Smooth muscle cell (in vitro differentiated cells): ENCODE results near the gene GALNT10. TPM values are rescaled to one million over a fixed set of nuclear protein-coding genes. Genes with fewer than 3 reads are reported as not detected.

Experiments used
- DNase-seq: peaks from one replicate; lab custom pipeline; 2025; ENCODE audit not compliant: unreplicated experiment; lab: John Stamatoyannopoulos, UW
- H2AFZ ChIP-seq: fragments of 200-600 bp; sonication (generic); 2 replicates; pipeline ENCODE4 v1.6.0; 2016; ENCODE audit warnings: antibody characterized with exemption, low read depth, mild to moderate bottlenecking
- H3F3A ChIP-seq: fragments of 200-600 bp; sonication (generic); 2 replicates; pipeline ENCODE4 v1.6.0; 2017; ENCODE audit warnings: antibody characterized with exemption, low read depth
- H3K27ac ChIP-seq: fragments of 200-600 bp; sonication (generic); 2 replicates; pipeline ENCODE4 v1.5.1; 2016; ENCODE audit warnings: low read depth, mild to moderate bottlenecking
- H3K27me3 ChIP-seq: fragments of 200-600 bp; sonication (generic); 2 replicates; pipeline ENCODE4 v1.6.1; 2016; ENCODE audit warnings: low read depth, mild to moderate bottlenecking
- H3K36me3 ChIP-seq: fragments of 200-600 bp; sonication (generic); 2 replicates; pipeline ENCODE4 v1.5.1; 2016; ENCODE audit warnings: low read depth
- H3K4me1 ChIP-seq: fragments of 200-600 bp; sonication (generic); 2 replicates; pipeline ENCODE4 v1.5.1; 2016; ENCODE audit warnings: low read depth
- H3K4me2 ChIP-seq: fragments of 200-600 bp; sonication (generic); 2 replicates; pipeline ENCODE4 v1.6.0; 2016; ENCODE audit warnings: mild to moderate bottlenecking
- H3K4me3 ChIP-seq: fragments of 200-600 bp; sonication (generic); 2 replicates; pipeline ENCODE4 v1.5.1; 2016; ENCODE audit warnings: mild to moderate bottlenecking
- H3K79me2 ChIP-seq: fragments of 200-600 bp; sonication (generic); 2 replicates; pipeline ENCODE4 v1.6.0; 2016; ENCODE audit warnings: low read depth, mild to moderate bottlenecking
- H3K9ac ChIP-seq: fragments of 200-600 bp; sonication (generic); 2 replicates; pipeline ENCODE4 v1.6.0; 2016; ENCODE audit warnings: low read depth
- H3K9me3 ChIP-seq: fragments of 200-600 bp; sonication (generic); replicated peaks from 2 replicates; pipeline ENCODE4 v1.5.1; 2016; ENCODE audit warnings: low read depth
- H4K20me1 ChIP-seq: fragments of 200-600 bp; sonication (generic); 2 replicates; pipeline ENCODE4 v1.6.0; 2016; ENCODE audit warnings: low read depth
- CTCF ChIP-seq: fragments of 200-600 bp; sonication (generic); IDR thresholded peaks from 2 replicates; pipeline ENCODE4 v1.5.1; 2017; ENCODE audit warnings: borderline replicate concordance, mild to moderate bottlenecking, antibody characterized with exemption; ENCODE audit not compliant: insufficient read depth, poor library complexity, severe bottlenecking
- WGBS: methylation state at CpG from one replicate; pipeline ENCODE4 v1.1.7; 2016; ENCODE audit warnings: low lambda C conversion rate; 5-methylcytosine and 5-hydroxymethylcytosine counted together
- polyA plus RNA-seq: library from polyadenylated mRNA; unstranded; fragments of >200 nt; fragmentation: Nextera tagmentation; extraction: Ambion mirVana; gene quantifications from 2 replicates; pipeline ENCODE4 v1.2.1, GENCODE V29; 2016
- total RNA-seq: library from RNA; depleted of rRNA; stranded (reverse); fragments of >200 nt; gene quantifications from 2 replicates; pipeline ENCODE4 v1.2.3, GENCODE V29; 2014

The GALNT10 gene
- total and polyA plus RNA-seq, 2 experiments from 2014 or later, result 23.6 to 24.6 TPM

GRCh38 chr5:154406826-154407225 is 216.3 kb downstream of the GALNT10 start:
- 68% methylated on average over 4 of the region's 4 CpGs for WGBS
- Histone ChIP-seq H3K9me3 (no peaks in the 10 kb centered on the region), H3F3A (no peaks in the 10 kb centered on the region), H3K27me3 (no peaks in the 10 kb centered on the region), H3K4me3 (no peak overlapping the region), H3K4me1 (peaks cover 10% of the 10 kb centered on the region), H2AFZ (no peak overlapping the region), H3K27ac (no peak overlapping the region), H3K36me3 (no peaks in the 10 kb centered on the region), H4K20me1 (no peaks in the 10 kb centered on the region), H3K79me2 (no peaks in the 10 kb centered on the region), H3K9ac (no peak overlapping the region), H3K4me2 (no peak overlapping the region)
- no peak for TF ChIP-seq CTCF
- no peak for DNase-seq

- H3K4me1 ChIP-seq, result peaks cover 10% of the 10 kb centered on the region
Observed at GRCh38 chr5:154408811-154409210, 218.3 kb downstream of the GALNT10 start.

GRCh38 chr5:154409230-154409840 is 218.8 kb downstream of the GALNT10 start:
- 96% methylated on average over 15 of the region's 15 CpGs for WGBS
- Histone ChIP-seq H3K27me3 (no peaks in the 10 kb centered on the region), H3K27ac (no peak overlapping the region), H3F3A (no peaks in the 10 kb centered on the region), H3K4me3 (no peak overlapping the region), H3K36me3 (no peaks in the 10 kb centered on the region), H4K20me1 (no peaks in the 10 kb centered on the region), H3K9ac (no peak overlapping the region), H3K4me1 (peaks cover 7% of the 10 kb centered on the region), H3K4me2 (no peak overlapping the region), H2AFZ (no peak overlapping the region), H3K9me3 (no peaks in the 10 kb centered on the region), H3K79me2 (no peaks in the 10 kb centered on the region)
- TF ChIP-seq CTCF, result no peak
- DNase-seq, result no peak

More at GRCh38 chr5:154408811-154409210, 218.3 kb downstream of the GALNT10 start:
- WGBS, result 91% methylated on average over 6 of the region's 6 CpGs
- H2AFZ ChIP-seq, result no peak overlapping the region
- H4K20me1 ChIP-seq, result no peaks in the 10 kb centered on the region
- no peak overlapping the region for H3K27ac ChIP-seq
- no peaks in the 10 kb centered on the region for H3K27me3 ChIP-seq
- TF ChIP-seq CTCF, result no peak
- no peak overlapping the region for H3K9ac ChIP-seq
- no peak for DNase-seq
- no peaks in the 10 kb centered on the region for H3K9me3 ChIP-seq
- no peaks in the 10 kb centered on the region for H3K79me2 ChIP-seq
- no peak overlapping the region for H3K4me3 ChIP-seq
- no peak overlapping the region for H3K4me2 ChIP-seq
- H3K36me3 ChIP-seq, result no peaks in the 10 kb centered on the region
- no peaks in the 10 kb centered on the region for H3F3A ChIP-seq

- no peak for DNase-seq
- no peaks in the 10 kb centered on the region for H3K79me2 ChIP-seq
- no peaks in the 10 kb centered on the region for H3K27me3 ChIP-seq
- no peak overlapping the region for H3K27ac ChIP-seq
- no peak overlapping the region for H3K9ac ChIP-seq
- no peak overlapping the region for H2AFZ ChIP-seq
- H3K4me2 ChIP-seq, result no peak overlapping the region
- H3K4me1 ChIP-seq, result peaks cover under 1% of the 10 kb centered on the region
- no peak for TF ChIP-seq CTCF
- H3K9me3 ChIP-seq, result no peaks in the 10 kb centered on the region
- H3K4me3 ChIP-seq, result no peak overlapping the region
- H4K20me1 ChIP-seq, result no peaks in the 10 kb centered on the region
- H3F3A ChIP-seq, result no peaks in the 10 kb centered on the region
- no peaks in the 10 kb centered on the region for H3K36me3 ChIP-seq
Observed at GRCh38 chr5:154410008-154410407, 219.5 kb downstream of the GALNT10 start.
